ENCODE results near the gene BRD8.

- TF ChIP-seq POLR2A (IDR thresholded peaks at IDR 0.05; ENCODE audit: low read depth, low read length) = peak; percentile 90
- TF ChIP-seq POU2F2 (IDR thresholded peaks at IDR 0.05; ENCODE audit: low read depth, low read length) = peak; percentile 51; the same call in 1 of the 2 replicates
- peak; percentile 86 for TF ChIP-seq POLR2AphosphoS5 (IDR thresholded peaks at IDR 0.05; ENCODE audit: low read depth, low read length)
- no peak for TF ChIP-seq SPI1 (IDR thresholded peaks at IDR 0.05; ENCODE audit: low read depth, low read length)
- peak; percentile 93 for TF ChIP-seq TAF1 (IDR thresholded peaks at IDR 0.05; ENCODE audit: low read depth, low read length)
- no peak for TF ChIP-seq PAX5 (IDR thresholded peaks at IDR 0.05; ENCODE audit: insufficient read depth, low read length, severe bottlenecking)
Observed at GRCh38 chr5:138213161-138214029, 35.0 kb upstream of the BRD8 start, which contains the start of gene CDC23.

Measured in GM12891 (cell line).